Stimulated activated CD8-positive, alpha-beta memory T cell treated with anti-CD3 and anti-CD28 coated beads, Interleukin-2, amount 100 ng/mL, for 1 hour (primary cell): ENCODE measurements around the gene GUCA1A.
"Not testable (repeated sequence)": the region's sequence is repeated elsewhere in the genome, so short reads cannot be mapped to it uniquely, and the experiment has no call there.

Experiments used
- DNase-seq, 2 donors: peaks; one replicate each; pipeline ENCODE4 v3.0.0-alpha.2; 2020; ENCODE audit warnings: low read depth in 2 of 2

The GUCA1A gene

GRCh38 chr6:42177514-42178364 is 4.6 kb downstream of the GUCA1A start:
- no peak for DNase-seq

GRCh38 chr6:42179261-42179944 is 6.2 kb downstream of the GUCA1A start:
- no peak for DNase-seq

GRCh38 chr6:42179945-42180313 is 6.8 kb downstream of the GUCA1A start:
- DNase-seq, result no peak

- DNase-seq, result no peak
These were observed 8.9 kb downstream of the GUCA1A start for GRCh38 chr6:42182101-42182500.

- DNase-seq, result no peak
These were observed 11.3 kb downstream of the GUCA1A start for GRCh38 chr6:42184475-42184874.

GRCh38 chr6:42185597-42185996 is 12.4 kb downstream of the GUCA1A start:
- DNase-seq, result no peak

GRCh38 chr6:42188406-42188805 is 15.2 kb downstream of the GUCA1A start:
- DNase-seq, result no peak

GRCh38 chr6:42190554-42191183 is 17.5 kb downstream of the GUCA1A start:
- DNase-seq, result no peak

GRCh38 chr6:42192385-42192784 is 19.2 kb downstream of the GUCA1A start:
- not testable (repeated sequence) for DNase-seq

- no peak for DNase-seq
These were observed 20.3 kb downstream of the GUCA1A start for GRCh38 chr6:42193491-42193894.

GRCh38 chr6:42194056-42194455 is 20.9 kb downstream of the GUCA1A start:
- no peak for DNase-seq

- DNase-seq, result no peak
These were observed 22.3 kb downstream of the GUCA1A start for GRCh38 chr6:42195415-42195814.

- DNase-seq, result no peak
These were observed 24.6 kb downstream of the GUCA1A start for GRCh38 chr6:42197555-42198362.

GRCh38 chr6:42199106-42199981 is 26.2 kb downstream of the GUCA1A start:
- DNase-seq, result no peak

GRCh38 chr6:42200035-42200434 is 26.9 kb downstream of the GUCA1A start:
- DNase-seq, result no peak

GRCh38 chr6:42201382-42201781 is 28.2 kb downstream of the GUCA1A start:
- no peak for DNase-seq

GRCh38 chr6:42202131-42202915 is 29.2 kb downstream of the GUCA1A start:
- not testable (repeated sequence) for DNase-seq

GRCh38 chr6:42203183-42203582 is 30.0 kb downstream of the GUCA1A start:
- DNase-seq, result no peak

GRCh38 chr6:42204768-42205282 is 31.7 kb downstream of the GUCA1A start:
- no peak for DNase-seq

- not testable (repeated sequence) for DNase-seq
These were observed 34.4 kb downstream of the GUCA1A start for GRCh38 chr6:42207559-42207958.
